ENCODE measurements around the gene TMSB10. TPM values are rescaled to one million over a fixed set of nuclear protein-coding genes. Genes with fewer than 3 reads are reported as not detected.
"Not testable (repeated sequence)": the region's sequence is repeated elsewhere in the genome, so short reads cannot be mapped to it uniquely, and the experiment has no call there.

The TMSB10 gene
- total and polyA plus RNA-seq, 8 donors, result 134 to 1,099 (median 328) TPM

DNA sequence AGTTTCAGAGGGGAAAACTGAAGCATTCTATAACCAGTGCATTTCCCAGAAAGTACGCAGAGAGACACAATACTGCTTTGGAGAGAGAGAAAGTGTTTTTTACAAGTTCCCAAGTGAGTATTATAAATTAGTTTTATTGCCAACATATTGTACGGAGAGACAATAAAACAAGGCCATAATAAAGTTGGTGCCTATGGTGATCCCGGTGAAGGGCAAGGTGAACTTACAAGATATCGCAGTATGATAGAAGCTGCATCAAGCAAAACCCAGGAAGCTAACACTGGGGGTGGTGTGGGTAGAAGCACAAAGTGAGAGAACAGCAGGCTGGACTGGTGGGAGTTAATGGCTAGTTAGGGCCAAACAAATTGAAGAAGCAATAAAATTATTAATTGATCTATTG is 7.5 kb downstream of the TMSB10 start:
- intact Hi-C loops (cut with DNase I), result no loop called here
- WGBS, 2 donors, result 95 to 96% methylated on average over 4 of the region's 4 CpGs
- FAIRE-seq, result no peak
- no peak overlapping the region for H3K4me3 ChIP-seq
- H3K27me3 ChIP-seq, result no peaks in the 10 kb centered on the region
- H3K4me1 ChIP-seq, result no peaks in the 10 kb centered on the region
- TF ChIP-seq CTCF (IDR thresholded peaks at IDR 0.05), result no peak
- no peak for ATAC-seq
- H3K27ac ChIP-seq, result no peak overlapping the region
- H3K36me3 ChIP-seq, result no peaks in the 10 kb centered on the region
- DNase-seq, result no peak
- H3K9me3 ChIP-seq, result no peaks in the 10 kb centered on the region

DNA sequence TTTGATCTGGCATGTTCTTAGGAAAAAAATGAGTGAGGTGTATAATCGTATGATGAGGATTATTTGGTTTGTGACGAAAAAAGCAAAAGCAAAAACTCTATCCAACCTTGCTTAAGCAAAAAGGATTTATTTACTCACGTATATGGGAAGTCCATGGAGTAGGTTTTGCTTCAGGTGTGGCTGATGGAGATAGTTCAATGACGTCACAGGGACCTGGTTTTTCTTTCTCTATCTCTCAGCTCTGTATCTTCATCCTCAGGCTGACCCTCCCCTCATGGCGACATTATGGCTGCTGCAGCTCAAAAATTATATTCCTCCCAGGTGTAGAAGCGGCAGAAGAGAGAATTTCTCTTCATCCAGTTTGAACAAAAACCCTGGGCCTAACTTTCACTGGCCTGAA is 8.9 kb downstream of the TMSB10 start:
- FAIRE-seq (no peak), ATAC-seq (no peak), DNase-seq (no peak)
- intact Hi-C loops (cut with DNase I), result no loop called here
- H3K36me3 ChIP-seq, result no peaks in the 10 kb centered on the region
- 72 to 77% methylated on average over 6 of the region's 6 CpGs for WGBS, 2 donors
- H3K27ac ChIP-seq, result no peak overlapping the region
- no peaks in the 10 kb centered on the region for H3K9me3 ChIP-seq
- no peak for TF ChIP-seq CTCF (IDR thresholded peaks at IDR 0.05)
- H3K27me3 ChIP-seq, result no peaks in the 10 kb centered on the region
- H3K4me3 ChIP-seq, result no peak overlapping the region
- H3K4me1 ChIP-seq, result no peaks in the 10 kb centered on the region

- H3K27ac ChIP-seq; intact Hi-C loops (cut with DNase I); H3K27me3 ChIP-seq; H3K36me3 ChIP-seq; H3K9me3 ChIP-seq; DNase-seq; ATAC-seq; H3K4me3 ChIP-seq; FAIRE-seq; H3K4me1 ChIP-seq: not testable (repeated sequence)
- 94 to 96% methylated on average over 24 of the region's 24 CpGs for WGBS, 2 donors
These were observed 10.2 kb downstream of the TMSB10 start for GRCh38 chr2:84915675-84916074.

DNA sequence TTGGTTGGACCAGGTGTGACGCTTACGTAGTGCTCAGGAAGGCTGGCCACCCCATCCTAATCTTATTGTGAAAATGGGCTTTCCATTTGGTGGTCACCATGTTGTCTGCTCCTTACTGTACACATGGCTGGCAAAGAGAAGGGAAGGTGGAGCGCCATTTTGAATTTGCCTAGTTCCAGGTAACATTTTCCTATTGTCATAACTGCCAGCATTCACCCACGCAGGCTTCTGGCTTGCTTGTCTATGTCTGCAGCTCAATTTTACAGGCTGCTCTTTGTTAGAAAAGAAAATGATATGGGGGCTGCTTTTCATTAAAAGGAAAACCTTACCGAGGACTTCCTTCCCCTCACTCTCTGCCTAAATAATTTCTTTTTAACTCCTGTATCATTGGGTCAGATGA is 12.4 kb downstream of the TMSB10 start:
- H3K4me3 ChIP-seq; FAIRE-seq; H3K36me3 ChIP-seq; DNase-seq; H3K27me3 ChIP-seq; H3K4me1 ChIP-seq; intact Hi-C loops (cut with DNase I); H3K27ac ChIP-seq; ATAC-seq; H3K9me3 ChIP-seq: not testable (repeated sequence)
- 88 to 92% methylated on average over 5 of the region's 5 CpGs for WGBS, 2 donors

DNA sequence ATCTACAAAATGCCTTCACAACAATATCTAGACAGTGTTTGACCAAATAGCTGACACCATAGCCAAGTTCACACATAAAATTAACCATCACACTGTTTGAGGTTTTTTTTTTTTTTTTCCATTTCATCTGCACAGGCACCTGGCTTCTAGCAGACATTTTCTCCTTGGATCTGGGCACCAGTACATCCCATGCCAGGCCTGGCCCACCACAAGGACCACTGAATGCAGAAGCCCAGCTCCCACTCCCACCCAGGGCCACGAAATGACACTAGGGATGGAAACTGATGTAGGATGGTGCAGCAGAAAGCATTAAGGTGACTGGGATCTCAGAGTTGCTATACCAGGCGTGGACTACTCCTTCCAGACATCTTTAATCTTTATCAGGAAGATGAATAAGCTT is 13.0 kb downstream of the TMSB10 start:
- no peaks in the 10 kb centered on the region for H3K27me3 ChIP-seq
- FAIRE-seq (no peak), DNase-seq (no peak), ATAC-seq (no peak)
- 68 to 77% methylated on average over 2 of the region's 2 CpGs for WGBS, 2 donors
- no peaks in the 10 kb centered on the region for H3K4me1 ChIP-seq
- no peaks in the 10 kb centered on the region for H3K9me3 ChIP-seq
- intact Hi-C loops (cut with DNase I), result no loop called here
- no peak overlapping the region for H3K27ac ChIP-seq
- no peaks in the 10 kb centered on the region for H3K36me3 ChIP-seq
- TF ChIP-seq CTCF (IDR thresholded peaks at IDR 0.05), result no peak
- H3K4me3 ChIP-seq, result no peak overlapping the region

DNA sequence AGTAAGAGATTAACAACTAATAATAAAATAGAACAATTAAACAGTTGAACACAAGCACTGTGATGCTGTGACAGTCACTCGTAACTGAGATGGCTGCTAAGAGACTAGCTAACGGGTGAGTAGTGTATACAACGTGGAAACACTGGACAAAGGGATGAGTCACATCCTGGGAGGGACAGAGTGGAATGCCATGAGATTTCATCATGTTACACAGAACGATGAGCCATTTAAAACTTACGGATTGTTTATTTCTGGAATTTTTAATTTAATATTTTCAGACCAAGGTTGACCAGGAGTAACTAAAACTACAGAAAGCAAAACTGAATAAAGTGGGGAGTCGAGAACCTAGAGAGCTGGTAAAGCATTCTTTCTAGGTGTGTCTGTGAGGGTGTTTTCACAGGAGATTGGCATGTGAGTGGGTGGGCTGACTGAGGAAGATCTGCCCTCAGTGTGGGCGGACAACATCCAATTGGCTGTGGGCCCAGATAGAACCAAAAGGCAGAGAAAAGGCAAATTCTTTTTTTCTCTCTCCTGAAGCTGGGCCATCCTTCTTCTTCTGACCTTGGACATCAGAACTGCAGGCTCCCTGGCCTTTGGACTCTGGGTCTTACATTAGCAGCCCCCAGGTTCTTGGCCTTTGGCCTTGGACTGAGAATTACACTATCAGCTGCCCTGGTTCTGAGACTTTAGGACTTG is 14.6 kb downstream of the TMSB10 start:
- DNase-seq, result no peak
- no peak for FAIRE-seq
- no peaks in the 10 kb centered on the region for H3K9me3 ChIP-seq
- peak overlapping the region in 2 of 4 donors; percentile 36 to 48 for H3K27ac ChIP-seq
- no peaks in the 10 kb centered on the region for H3K27me3 ChIP-seq
- 67 to 74% methylated on average over 7 of the region's 7 CpGs for WGBS, 2 donors
- no peak for TF ChIP-seq CTCF (IDR thresholded peaks at IDR 0.05)
- intact Hi-C loops (cut with DNase I), result no loop called here
- no peaks in the 10 kb centered on the region for H3K4me1 ChIP-seq
- peak in 3 of 4 donors; percentile 71 to 89 (median 84) for ATAC-seq
- no peaks in the 10 kb centered on the region for H3K36me3 ChIP-seq
- no peak overlapping the region for H3K4me3 ChIP-seq

Data from pancreas (tissue), 10 donors.